Kidney (tissue), 14 donors: ENCODE data around the gene VPS52. TPM values are rescaled to one million over a fixed set of nuclear protein-coding genes. Genes with fewer than 3 reads are reported as not detected.

Source experiments
- DNase-seq, 5 donors: peaks; one replicate each; pipeline ENCODE4 v3.0.0-alpha.2; 2013 to 2020
- FAIRE-seq: peaks from 2 replicates; lab custom pipeline; 2012; peaks lifted over from hg19 to GRCh38; lab: Jason Lieb, UNC
- H3K27ac ChIP-seq, 2 donors: one replicate each; pipeline ENCODE4 v1.7.0; 2013; ENCODE audit warnings: low read depth in 2 of 2, low read length in 2 of 2, inconsistent platforms in 1 of 2
- H3K27me3 ChIP-seq: one replicate; pipeline ENCODE4 v1.7.1; 2013; ENCODE audit warnings: low read length, inconsistent platforms; ENCODE audit not compliant: control insufficient read depth, insufficient read depth
- H3K36me3 ChIP-seq, 3 donors: one replicate each; pipeline versions ENCODE4 v1.7.0 to v1.7.1; 2013; ENCODE audit warnings: low read length in 3 of 3, control low read depth in 1 of 3, inconsistent platforms in 1 of 3; ENCODE audit not compliant: insufficient read depth in 3 of 3, control insufficient read depth in 2 of 3
- H3K4me1 ChIP-seq, 3 donors: one replicate each; pipeline versions ENCODE4 v1.7.0 to v1.7.1; 2013; ENCODE audit warnings: low read length in 3 of 3, inconsistent platforms in 1 of 3, low read depth in 1 of 3; ENCODE audit not compliant: control insufficient read depth in 2 of 3, insufficient read depth in 2 of 3
- H3K4me3 ChIP-seq, 3 donors: one replicate each; pipeline versions ENCODE4 v1.7.0 to v1.8.1; 2013; ENCODE audit warnings: low read length in 3 of 3, control low read depth in 1 of 3, inconsistent platforms in 1 of 3
- H3K9ac ChIP-seq, 3 donors: one replicate each; pipeline versions ENCODE4 v1.7.0 to v1.7.1; 2013; ENCODE audit warnings: low read length in 3 of 3, control low read depth in 1 of 3, inconsistent platforms in 1 of 3
- H3K9me3 ChIP-seq, 3 donors: one replicate each; pipeline versions ENCODE4 v1.7.0 to v1.7.1; 2013; ENCODE audit warnings: low read length in 3 of 3, control low read depth in 1 of 3, inconsistent platforms in 1 of 3; ENCODE audit not compliant: control insufficient read depth in 2 of 3, insufficient read depth in 1 of 3
- intact Hi-C: fragments of 100-400 bp; cut with DNase I; formaldehyde crosslinking; loops from one replicate; pipeline ENCODE4 v1.11.1; 2022
- polyA plus RNA-seq: library from polyadenylated mRNA; stranded (reverse); fragments of 350-450 nt; fragmentation: Illumina TruSeq; extraction: RNeasy Lipid Tissue Mini Kit (QIAGEN cat#74804); gene quantifications from one replicate; pipeline ENCODE4 v1.2.3, GENCODE V29; 2014; ENCODE audit warnings: low read depth, low replicate concordance; ENCODE audit not compliant: insufficient read depth
- total RNA-seq: library from RNA; stranded (reverse); fragmentation: NEBNext Ultra II Directional; extraction: Animal tissue kit (Norgen Biotek cat#: 25700); gene quantifications from one replicate; pipeline ENCODE4 v1.2.1, GENCODE V29; 2021
- TF ChIP-seq, protein P1 (sequence below): IDR thresholded peaks from 3 replicates; pipeline ENCODE4 v1.5.1; 2012; ENCODE audit warnings: mild to moderate bottlenecking, moderate library complexity, borderline replicate concordance; ENCODE audit not compliant: insufficient read depth; ENCODE audit errors: extremely low read depth
- donor health status: control.
- donor health status: control.
- donor health status: control.
- donor health status: control.
- donor health status: control.
- donor health status: DM: yes; HTN: yes; CAD: no.
- donor health status: Normal renal cell carcinoma (clear cell type).

The VPS52 gene
- total and polyA plus RNA-seq, 2 donors from 2014 or later, result 35.8 to 64.4 TPM

DNA sequence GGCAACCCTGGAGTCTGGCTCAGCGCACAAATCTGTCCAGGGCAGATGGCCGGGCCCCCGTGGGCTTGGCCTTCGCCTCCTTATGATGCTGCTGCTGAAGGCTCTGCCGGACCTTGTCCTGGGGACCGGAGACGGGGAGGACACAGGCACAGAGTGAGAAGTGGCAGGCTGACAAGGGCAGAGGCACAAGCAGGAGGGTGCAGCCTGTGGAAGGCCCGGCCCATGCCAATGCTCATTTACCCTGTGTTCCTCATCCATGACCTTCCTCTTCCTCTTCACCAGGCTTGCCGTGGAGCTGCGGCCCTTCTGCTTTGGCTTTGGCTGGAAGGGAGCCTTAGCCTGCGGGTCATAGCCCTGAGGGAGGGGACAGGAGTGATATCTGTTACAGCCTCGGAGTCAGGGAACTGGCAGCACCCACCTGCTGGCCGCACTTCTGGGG lies 7.6 kb upstream of the VPS52 start:
- Histone ChIP-seq H3K36me3 (peaks cover 2 to 26% (median 18%) of the 10 kb centered on the region in 3 donors), H3K4me1 (peaks cover 0 to 16% (median 6%) of the 10 kb centered on the region in 3 donors), H3K27ac (no peak overlapping the region), H3K4me3 (no peak overlapping the region), H3K27me3 (no peaks in the 10 kb centered on the region), H3K9ac (no peak overlapping the region), H3K9me3 (no peaks in the 10 kb centered on the region)
- TF ChIP-seq, protein P1, sequence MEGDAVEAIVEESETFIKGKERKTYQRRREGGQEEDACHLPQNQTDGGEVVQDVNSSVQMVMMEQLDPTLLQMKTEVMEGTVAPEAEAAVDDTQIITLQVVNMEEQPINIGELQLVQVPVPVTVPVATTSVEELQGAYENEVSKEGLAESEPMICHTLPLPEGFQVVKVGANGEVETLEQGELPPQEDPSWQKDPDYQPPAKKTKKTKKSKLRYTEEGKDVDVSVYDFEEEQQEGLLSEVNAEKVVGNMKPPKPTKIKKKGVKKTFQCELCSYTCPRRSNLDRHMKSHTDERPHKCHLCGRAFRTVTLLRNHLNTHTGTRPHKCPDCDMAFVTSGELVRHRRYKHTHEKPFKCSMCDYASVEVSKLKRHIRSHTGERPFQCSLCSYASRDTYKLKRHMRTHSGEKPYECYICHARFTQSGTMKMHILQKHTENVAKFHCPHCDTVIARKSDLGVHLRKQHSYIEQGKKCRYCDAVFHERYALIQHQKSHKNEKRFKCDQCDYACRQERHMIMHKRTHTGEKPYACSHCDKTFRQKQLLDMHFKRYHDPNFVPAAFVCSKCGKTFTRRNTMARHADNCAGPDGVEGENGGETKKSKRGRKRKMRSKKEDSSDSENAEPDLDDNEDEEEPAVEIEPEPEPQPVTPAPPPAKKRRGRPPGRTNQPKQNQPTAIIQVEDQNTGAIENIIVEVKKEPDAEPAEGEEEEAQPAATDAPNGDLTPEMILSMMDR, result no peak
- intact Hi-C loops, result no loop called here
- FAIRE-seq (no peak), DNase-seq (peak in 1 of 5 donors; percentile 71)

DNA sequence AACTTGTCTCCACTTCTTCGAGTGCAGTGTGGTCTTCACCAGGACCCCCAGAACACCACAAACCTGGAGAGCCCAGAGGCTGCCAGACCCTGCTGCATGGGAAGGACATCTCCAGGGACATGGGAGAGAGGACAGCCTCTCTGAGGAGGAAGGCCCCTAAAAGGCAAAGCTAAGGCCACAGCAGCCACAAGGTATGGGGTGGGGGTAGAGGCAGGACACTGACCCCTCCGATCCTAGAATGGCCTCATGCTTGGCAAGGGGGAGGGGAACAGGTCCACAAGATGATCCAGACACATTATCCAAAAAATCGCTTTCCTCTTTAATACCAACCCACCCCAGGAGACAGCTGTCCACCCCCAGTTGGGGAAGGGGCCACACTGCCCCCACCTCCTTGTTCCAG lies 7.1 kb upstream of the VPS52 start:
- FAIRE-seq (no peak), DNase-seq (peak in 1 of 5 donors; percentile 37)
- H3K36me3 ChIP-seq, result peaks cover 2 to 28% (median 20%) of the 10 kb centered on the region in 3 donors
- no peaks in the 10 kb centered on the region for H3K9me3 ChIP-seq
- H3K9ac ChIP-seq, result no peak overlapping the region
- TF ChIP-seq, protein P1, result no peak
- H3K4me3 ChIP-seq, result no peak overlapping the region
- H3K4me1 ChIP-seq, result peaks cover 0 to 19% (median 6%) of the 10 kb centered on the region in 3 donors
- intact Hi-C loops, result no loop called here
- no peak overlapping the region for H3K27ac ChIP-seq
- no peaks in the 10 kb centered on the region for H3K27me3 ChIP-seq

GRCh38 chr6:33278392-33278741 lies 6.7 kb upstream of the VPS52 start:
- peaks cover 4 to 28% (median 20%) of the 10 kb centered on the region in 3 donors for H3K36me3 ChIP-seq
- intact Hi-C loops, result no loop called here
- H3K4me1 ChIP-seq, result peaks cover 2 to 20% (median 6%) of the 10 kb centered on the region in 3 donors
- H3K27ac ChIP-seq, result no peak overlapping the region
- TF ChIP-seq, protein P1, result no peak
- DNase-seq, result no peak
- no peak for FAIRE-seq
- no peaks in the 10 kb centered on the region for H3K27me3 ChIP-seq
- H3K9ac ChIP-seq, result no peak overlapping the region
- no peak overlapping the region for H3K4me3 ChIP-seq
- H3K9me3 ChIP-seq, result no peaks in the 10 kb centered on the region
